HT-29 (cell line): ENCODE data around the gene CFAP65. TPM values are rescaled to one million over a fixed set of nuclear protein-coding genes. Genes with fewer than 3 reads are reported as not detected.
A peak's percentile ranks its signal among the peaks of the same experiment; 100 is the strongest.

Source experiments
- DNase-seq: peaks from one replicate; pipeline ENCODE4 v3.0.0-alpha.2; 2015; ENCODE audit warnings: low spot score
- total RNA-seq: library from RNA; depleted of rRNA; stranded (reverse); fragments of >200 nt; shearing (Covaris generic); gene quantifications from 2 replicates; pipeline ENCODE4 v1.2.3, GENCODE V29; 2014

The CFAP65 gene
- total RNA-seq, 1 experiment from 2014 or later = not detected

DNA sequence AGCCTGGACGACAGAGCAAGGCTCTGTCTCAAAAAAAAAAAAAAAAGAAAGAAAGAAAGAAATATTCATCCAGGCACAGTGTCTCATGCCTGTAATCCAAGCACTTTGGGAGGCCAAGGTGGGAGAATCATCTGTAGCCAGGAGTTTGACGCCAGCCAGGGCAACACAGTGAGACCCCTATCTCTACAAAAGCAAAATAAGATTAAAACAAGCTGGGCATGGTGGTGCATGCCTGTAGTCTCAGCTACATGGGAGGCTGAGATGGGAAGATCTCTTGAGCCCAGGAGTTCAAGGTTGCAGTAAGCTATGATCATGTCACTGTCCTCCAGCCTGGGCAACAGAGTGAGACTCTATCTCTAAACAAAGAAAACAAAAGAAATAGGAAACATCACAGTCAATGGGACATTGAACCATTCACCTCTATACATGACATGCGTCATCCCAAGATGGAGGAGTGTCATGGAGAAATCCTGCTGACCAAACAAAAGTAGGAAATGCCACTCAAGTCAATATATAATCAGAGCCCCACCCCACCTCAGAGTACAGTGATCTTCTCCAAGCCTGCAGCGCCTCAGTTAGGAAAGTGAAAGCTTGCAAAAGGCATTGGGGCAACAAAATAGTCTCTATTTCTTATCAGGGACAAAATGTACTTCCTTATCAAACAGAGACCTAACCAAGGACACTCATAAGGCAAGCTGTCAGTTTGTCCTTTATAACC is 66.1 kb downstream of the CFAP65 start:
- no peak for DNase-seq

DNA sequence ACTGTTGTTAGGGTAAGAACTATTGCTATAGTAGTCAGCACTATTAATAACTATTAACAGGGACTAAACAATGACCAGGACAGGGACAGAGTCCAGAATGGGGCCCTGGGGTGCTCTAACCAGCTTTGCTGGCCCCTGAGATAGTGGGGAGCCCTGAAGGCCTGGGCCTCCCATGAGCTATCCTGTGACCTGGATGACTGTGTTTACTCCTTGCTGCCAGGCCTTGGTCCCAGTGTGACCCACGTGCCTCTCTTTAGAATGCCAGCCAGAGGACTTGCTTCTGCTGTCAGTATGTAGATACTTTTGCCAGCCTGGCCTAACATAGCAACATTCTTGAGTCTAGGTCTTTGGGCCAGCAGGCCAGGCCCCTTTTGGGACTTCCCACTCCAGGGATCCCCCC is 70.4 kb downstream of the CFAP65 start:
- DNase-seq = no peak

- DNase-seq = no peak
These were observed 77.1 kb downstream of the CFAP65 start for GRCh38 chr2:218964041-218964771.

DNA sequence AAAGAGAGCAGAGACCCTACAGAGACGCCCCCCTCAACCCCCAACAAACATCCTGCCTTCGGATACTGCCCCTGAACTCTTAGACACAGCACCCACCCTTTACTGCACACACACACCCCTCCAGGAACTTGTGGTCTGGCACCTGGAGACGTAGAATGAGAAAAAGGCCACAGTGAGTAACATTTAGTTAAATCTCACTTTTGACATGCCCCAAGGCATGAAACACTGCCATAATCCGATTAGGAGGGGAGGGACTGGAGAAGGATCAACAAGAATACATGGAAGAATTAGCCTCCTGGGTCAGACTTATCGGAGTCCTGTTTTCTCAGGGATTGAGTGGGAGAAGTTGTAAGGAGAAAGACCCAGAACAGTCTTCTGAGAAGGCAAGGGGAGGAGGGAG is 77.7 kb downstream of the CFAP65 start:
- DNase-seq = no peak

DNA sequence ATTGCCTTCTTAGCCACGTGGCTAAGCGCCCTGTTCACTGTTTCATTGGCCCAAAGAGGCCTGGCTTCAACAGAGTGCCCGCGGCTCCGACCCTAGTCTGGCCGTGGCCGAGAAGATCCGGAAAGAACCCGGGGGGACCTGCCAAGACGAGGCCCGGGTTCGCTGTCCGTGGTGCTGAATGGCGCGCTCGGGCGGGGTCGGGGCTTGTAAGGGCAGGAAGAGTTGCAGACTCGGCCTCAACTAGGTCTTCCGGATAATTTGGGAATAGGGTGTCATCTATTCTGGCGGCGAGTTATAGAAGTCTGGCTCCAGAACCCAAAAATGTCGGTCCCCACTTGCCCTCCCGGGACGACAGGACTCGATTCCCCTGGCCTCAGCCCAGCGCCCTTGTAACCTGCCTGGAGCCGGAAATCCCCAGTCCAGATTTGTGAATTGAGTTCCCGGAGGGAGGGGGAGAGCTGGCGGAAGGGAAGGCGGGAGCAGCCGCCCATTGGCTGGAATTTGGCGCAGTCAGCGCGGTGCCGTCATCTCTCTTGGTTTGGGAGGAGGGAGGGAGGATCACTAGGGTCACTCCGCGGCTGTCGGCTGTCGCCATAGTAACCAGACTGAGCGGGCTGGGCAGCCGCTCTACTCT is 78.3 kb downstream of the CFAP65 start:
- no peak for DNase-seq

- DNase-seq = no peak
These were observed 79.4 kb downstream of the CFAP65 start for GRCh38 chr2:218961651-218962570.

GRCh38 chr2:218961229-218961628 is 80.1 kb downstream of the CFAP65 start:
- no peak for DNase-seq

- no peak for DNase-seq
These were observed 80.8 kb downstream of the CFAP65 start for GRCh38 chr2:218960309-218961165.

DNA sequence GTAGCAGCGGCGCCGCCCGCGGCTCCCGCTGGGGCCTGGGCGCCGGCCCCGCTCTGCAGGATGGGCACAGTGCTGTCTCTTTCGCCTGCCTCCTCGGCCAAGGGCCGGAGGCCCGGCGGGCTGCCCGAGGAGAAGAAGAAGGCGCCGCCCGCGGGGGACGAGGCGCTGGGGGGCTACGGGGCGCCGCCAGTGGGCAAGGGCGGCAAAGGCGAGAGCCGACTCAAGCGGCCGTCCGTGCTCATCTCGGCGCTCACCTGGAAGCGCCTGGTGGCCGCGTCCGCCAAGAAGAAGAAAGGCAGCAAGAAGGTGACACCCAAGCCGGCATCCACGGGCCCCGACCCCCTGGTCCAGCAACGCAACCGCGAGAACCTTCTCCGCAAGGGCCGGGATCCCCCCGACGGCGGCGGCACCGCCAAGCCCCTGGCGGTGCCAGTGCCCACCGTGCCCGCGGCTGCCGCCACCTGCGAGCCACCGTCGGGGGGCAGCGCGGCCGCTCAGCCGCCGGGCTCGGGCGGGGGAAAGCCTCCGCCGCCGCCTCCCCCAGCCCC is 81.5 kb downstream of the CFAP65 start:
- DNase-seq = no peak

DNA sequence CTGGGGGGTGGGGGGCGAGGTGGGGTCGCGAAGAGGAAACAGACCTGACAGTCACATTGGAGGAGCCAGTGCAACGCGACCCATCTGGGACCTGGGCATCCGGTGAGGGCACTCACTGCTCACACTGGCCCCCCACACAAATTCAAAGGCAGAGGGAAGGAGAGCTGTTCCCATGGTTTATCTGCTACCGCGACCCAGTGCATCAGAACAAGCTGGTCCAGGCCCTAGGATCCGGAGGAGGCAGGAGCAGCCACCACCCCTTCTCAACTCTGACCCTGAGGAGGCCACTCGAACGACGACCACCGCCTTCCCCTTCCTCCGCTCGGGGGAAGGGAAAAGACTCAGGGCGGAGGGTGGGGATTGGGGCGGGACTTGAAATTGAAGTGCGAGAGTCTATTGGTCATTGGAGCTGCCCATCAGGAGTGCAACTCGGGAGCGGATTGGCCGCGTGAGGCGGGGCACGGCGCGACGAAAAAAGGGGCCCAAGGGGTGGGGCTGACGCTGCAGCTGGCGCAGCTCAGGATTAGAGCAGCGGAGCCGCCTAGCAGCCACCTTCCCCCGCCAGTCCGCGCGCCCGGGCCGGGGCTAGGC is 82.1 kb downstream of the CFAP65 start, which contains the start of gene CDK5R2:
TSS of gene CDK5R2 (plus strand) at position 526 of the 591 bp plus-strand sequence. CDS start 155 bp downstream, outside the sequence.
- no peak for DNase-seq

- DNase-seq = no peak
These were observed 83.0 kb downstream of the CFAP65 start for GRCh38 chr2:218958276-218958675.

DNA sequence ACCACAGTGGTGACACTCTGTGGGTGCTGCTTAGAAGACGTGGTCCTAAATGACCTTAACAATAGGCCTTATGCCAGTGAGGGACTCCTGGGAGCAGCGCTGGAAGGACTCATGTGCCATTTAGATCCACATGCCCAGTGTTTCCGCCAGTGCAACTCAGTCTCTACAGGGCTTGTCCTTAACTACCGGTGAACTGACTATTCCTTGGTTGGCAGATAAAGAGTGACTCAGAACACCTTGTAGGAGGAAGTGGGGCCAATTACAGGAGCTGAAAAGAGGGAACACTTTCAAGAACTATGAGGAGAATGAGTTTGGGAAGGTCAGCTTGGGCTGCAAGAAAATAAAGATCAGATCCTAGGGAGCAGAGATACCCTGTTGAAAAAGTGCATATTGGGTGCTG is 83.6 kb downstream of the CFAP65 start:
- peak; percentile 8 for DNase-seq

- DNase-seq = no peak
These were observed 85.3 kb downstream of the CFAP65 start for GRCh38 chr2:218956039-218956438.

DNA sequence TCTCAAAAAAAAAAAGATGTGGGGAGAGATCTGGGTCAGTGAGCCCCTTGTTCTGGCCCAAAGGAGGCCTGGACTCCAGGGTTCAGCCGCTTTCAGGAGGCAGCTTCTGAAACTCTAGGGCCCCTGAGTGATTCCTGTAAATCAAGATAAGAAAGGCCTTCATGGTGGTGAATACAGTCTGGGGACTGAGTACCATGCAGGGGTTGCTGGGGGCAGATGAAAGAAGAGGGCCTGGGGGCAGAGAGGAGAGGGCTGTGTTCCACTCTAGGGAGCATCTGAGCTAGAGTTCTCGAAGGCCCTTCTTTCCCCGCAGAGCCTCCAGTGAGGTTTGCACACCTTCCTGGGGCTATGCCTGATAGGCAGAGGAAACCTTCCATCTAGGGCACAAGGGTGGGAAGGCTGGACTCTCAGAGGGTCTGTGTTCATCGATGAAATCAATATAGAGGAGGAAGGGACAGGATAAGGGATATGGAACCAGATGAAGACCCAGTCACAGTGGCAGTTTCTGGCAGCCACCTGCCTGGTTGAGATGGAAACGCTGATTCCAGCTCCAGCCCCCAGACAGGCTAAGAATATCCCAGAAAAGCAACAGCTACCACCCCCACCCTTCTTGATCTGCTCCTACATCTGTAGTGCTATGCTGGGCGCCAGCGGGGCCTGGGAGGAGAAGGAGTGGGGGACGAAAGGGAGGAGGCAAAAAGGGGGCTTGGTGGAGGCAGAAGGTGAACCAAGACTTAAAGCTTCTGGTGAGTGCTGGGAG is 86.6 kb downstream of the CFAP65 start:
- DNase-seq = no peak

GRCh38 chr2:218953366-218953954 is 87.9 kb downstream of the CFAP65 start:
- DNase-seq = no peak
